ENCODE data around the gene ARHGAP9.

DNA sequence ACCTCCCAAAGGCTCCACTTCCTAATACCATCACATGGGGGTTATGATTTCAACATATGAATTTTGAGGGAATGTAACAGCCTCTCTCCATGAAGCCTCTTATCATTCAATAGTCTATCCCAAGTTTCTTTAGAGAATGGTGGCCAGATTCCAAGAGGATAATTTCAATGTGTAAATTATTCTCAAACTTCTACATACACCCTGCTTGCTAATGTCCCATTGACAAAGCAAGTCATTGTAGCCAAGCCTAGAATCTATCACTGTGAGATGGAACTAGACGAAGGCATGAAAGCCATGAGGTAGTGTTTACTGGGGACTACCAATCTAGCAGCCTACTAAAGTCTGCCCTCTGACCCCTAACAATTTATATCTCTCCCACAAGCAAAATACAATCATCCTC, 41.3 kb downstream of the ARHGAP9 start:
- TF ChIP-seq, protein P1, sequence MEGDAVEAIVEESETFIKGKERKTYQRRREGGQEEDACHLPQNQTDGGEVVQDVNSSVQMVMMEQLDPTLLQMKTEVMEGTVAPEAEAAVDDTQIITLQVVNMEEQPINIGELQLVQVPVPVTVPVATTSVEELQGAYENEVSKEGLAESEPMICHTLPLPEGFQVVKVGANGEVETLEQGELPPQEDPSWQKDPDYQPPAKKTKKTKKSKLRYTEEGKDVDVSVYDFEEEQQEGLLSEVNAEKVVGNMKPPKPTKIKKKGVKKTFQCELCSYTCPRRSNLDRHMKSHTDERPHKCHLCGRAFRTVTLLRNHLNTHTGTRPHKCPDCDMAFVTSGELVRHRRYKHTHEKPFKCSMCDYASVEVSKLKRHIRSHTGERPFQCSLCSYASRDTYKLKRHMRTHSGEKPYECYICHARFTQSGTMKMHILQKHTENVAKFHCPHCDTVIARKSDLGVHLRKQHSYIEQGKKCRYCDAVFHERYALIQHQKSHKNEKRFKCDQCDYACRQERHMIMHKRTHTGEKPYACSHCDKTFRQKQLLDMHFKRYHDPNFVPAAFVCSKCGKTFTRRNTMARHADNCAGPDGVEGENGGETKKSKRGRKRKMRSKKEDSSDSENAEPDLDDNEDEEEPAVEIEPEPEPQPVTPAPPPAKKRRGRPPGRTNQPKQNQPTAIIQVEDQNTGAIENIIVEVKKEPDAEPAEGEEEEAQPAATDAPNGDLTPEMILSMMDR (IDR thresholded peaks at IDR 0.05 in 8 of 11, conservative IDR thresholded peaks at IDR 0.05 in 3 of 11): no peak
- TF ChIP-seq POLR2A (IDR thresholded peaks at IDR 0.05): no peak
